H9 (cell line): ENCODE results near the gene HS3ST6. TPM values are rescaled to one million over a fixed set of nuclear protein-coding genes. Genes with fewer than 3 reads are reported as not detected.

Experiments
- DNase-seq: peaks from one replicate; pipeline ENCODE4 v3.0.0-alpha.2; 2017
- H2AFZ ChIP-seq: one replicate; pipeline ENCODE4 v1.6.1; 2013; ENCODE audit warnings: mild to moderate bottlenecking, low read length, control low read depth, moderate library complexity
- H2AK5ac ChIP-seq: 2 replicates; pipeline ENCODE4 v1.6.1; 2013; ENCODE audit warnings: low read length, control low read depth, mixed read lengths; ENCODE audit not compliant: insufficient read length
- H2BK120ac ChIP-seq: one replicate; pipeline ENCODE4 v1.6.1; 2013; ENCODE audit warnings: low read depth, mild to moderate bottlenecking, low read length, control low read depth, inconsistent platforms; ENCODE audit not compliant: poor library complexity, severe bottlenecking
- H2BK12ac ChIP-seq: 2 replicates; pipeline ENCODE4 v1.6.1; 2013; ENCODE audit warnings: low read length, control low read depth, mixed read lengths, low read depth; ENCODE audit not compliant: insufficient read length
- H2BK15ac ChIP-seq: 2 replicates; pipeline ENCODE4 v1.6.1; 2013; ENCODE audit warnings: low read depth, low read length, control low read depth
- H2BK20ac ChIP-seq: one replicate; pipeline ENCODE4 v1.6.1; 2013; ENCODE audit warnings: low read depth, mild to moderate bottlenecking, low read length, control low read depth, inconsistent platforms; ENCODE audit not compliant: poor library complexity, severe bottlenecking
- H2BK5ac ChIP-seq: 2 replicates; pipeline ENCODE4 v1.6.1; 2013; ENCODE audit warnings: low read length, control low read depth, mixed read lengths; ENCODE audit not compliant: insufficient read length
- H3K14ac ChIP-seq: 2 replicates; pipeline ENCODE4 v1.6.1; 2013; ENCODE audit warnings: low read length, control low read depth; ENCODE audit not compliant: insufficient read depth
- H3K18ac ChIP-seq: 2 replicates; pipeline ENCODE4 v1.6.1; 2013; ENCODE audit warnings: low read depth, mild to moderate bottlenecking, mixed read lengths, low read length, control low read depth; ENCODE audit not compliant: insufficient read length
- H3K23ac ChIP-seq: 2 replicates; pipeline ENCODE4 v1.6.1; 2013; ENCODE audit warnings: low read length, control low read depth, mixed read lengths, low read depth; ENCODE audit not compliant: insufficient read length
- H3K23me2 ChIP-seq: 2 replicates; pipeline ENCODE4 v1.6.1; 2013; ENCODE audit warnings: low read depth, mild to moderate bottlenecking, mixed read lengths, low read length, control low read depth; ENCODE audit not compliant: insufficient read length, poor library complexity, severe bottlenecking
- H3K27ac ChIP-seq: 2 replicates; pipeline ENCODE4 v1.5.1; 2013; ENCODE audit warnings: low read length, control low read depth, mixed read lengths, low read depth; ENCODE audit not compliant: insufficient read length
- H3K27me3 ChIP-seq: 2 replicates; pipeline ENCODE4 v1.6.1; 2013; ENCODE audit warnings: low read length, control low read depth, inconsistent platforms; ENCODE audit not compliant: insufficient read depth
- H3K4ac ChIP-seq: 2 replicates; pipeline ENCODE4 v1.6.1; 2013; ENCODE audit warnings: low read depth, mild to moderate bottlenecking, control low read depth, inconsistent platforms, low read length, moderate library complexity
- H3K4me1 ChIP-seq: 2 replicates; pipeline ENCODE4 v1.6.1; 2013; ENCODE audit warnings: low read length, control low read depth, inconsistent platforms; ENCODE audit not compliant: insufficient read depth
- H3K4me2 ChIP-seq: 2 replicates; pipeline ENCODE4 v1.6.1; 2013; ENCODE audit warnings: low read length, control low read depth, mixed read lengths; ENCODE audit not compliant: insufficient read length, insufficient read depth
- H3K56ac ChIP-seq: 2 replicates; pipeline ENCODE4 v1.6.1; 2013; ENCODE audit warnings: low read depth, mild to moderate bottlenecking, mixed read lengths, low read length, control low read depth; ENCODE audit not compliant: insufficient read length
- H3K79me1 ChIP-seq: 2 replicates; pipeline ENCODE4 v1.6.1; 2013; ENCODE audit warnings: low read depth, mild to moderate bottlenecking, moderate library complexity, low read length, control low read depth, inconsistent platforms; ENCODE audit not compliant: insufficient read depth, poor library complexity, severe bottlenecking
- H3K79me2 ChIP-seq: 2 replicates; pipeline ENCODE4 v1.6.1; 2013; ENCODE audit warnings: low read length, control low read depth, inconsistent platforms; ENCODE audit not compliant: insufficient read depth
- H3K9ac ChIP-seq: 2 replicates; pipeline ENCODE4 v1.6.1; 2013; ENCODE audit warnings: low read length, control low read depth, mixed read lengths; ENCODE audit not compliant: insufficient read length; ENCODE audit errors: extremely low read depth
- H3K9me3 ChIP-seq: one replicate; pipeline ENCODE4 v1.6.1; 2013; ENCODE audit warnings: low read depth, low read length, inconsistent platforms; ENCODE audit not compliant: control insufficient read depth
- H3T11ph ChIP-seq: one replicate; pipeline ENCODE4 v1.6.1; 2013; ENCODE audit warnings: mild to moderate bottlenecking, low read length, control low read depth, inconsistent platforms
- H4K20me1 ChIP-seq: one replicate; pipeline ENCODE4 v1.6.1; 2013; ENCODE audit not compliant: control insufficient read depth, insufficient read length, insufficient read depth
- H4K5ac ChIP-seq: 2 replicates; pipeline ENCODE4 v1.6.1; 2013; ENCODE audit warnings: low read depth, mild to moderate bottlenecking, mixed read lengths, low read length, control low read depth; ENCODE audit not compliant: insufficient read length
- H4K8ac ChIP-seq: replicated peaks from 2 replicates; pipeline ENCODE4 v1.6.1; 2013; ENCODE audit warnings: low read length, control low read depth, mixed read lengths, low read depth; ENCODE audit not compliant: insufficient read length
- H4K91ac ChIP-seq: 2 replicates; pipeline ENCODE4 v1.6.1; 2013; ENCODE audit warnings: low read depth, mild to moderate bottlenecking, moderate library complexity, mixed read lengths, low read length, control low read depth; ENCODE audit not compliant: insufficient read length
- H3K27ac Mint-ChIP-seq, 3 experiments: 2 replicates in 2 of 3; 3 replicates in 1 of 3; pipeline ENCODE4 v1.8.0; 2020 to 2021; ENCODE audit warnings: mixed read lengths in 3 of 3, mild to moderate bottlenecking in 1 of 3, moderate library complexity in 1 of 3
- H3K27me3 Mint-ChIP-seq: 2 replicates; pipeline ENCODE4 v1.8.0; 2021; ENCODE audit warnings: low read depth, mild to moderate bottlenecking, moderate library complexity, mixed read lengths
- H3K36me3 Mint-ChIP-seq, 3 experiments: 2 replicates in 2 of 3; 3 replicates in 1 of 3; pipeline ENCODE4 v1.8.0; 2020 to 2021; ENCODE audit warnings: low read depth in 3 of 3, mixed read lengths in 3 of 3; ENCODE audit not compliant: insufficient read depth in 1 of 3
- H3K4me1 Mint-ChIP-seq, 2 experiments: 2 replicates each; pipeline ENCODE4 v1.8.0; 2020; ENCODE audit warnings: mixed read lengths in 2 of 2
- H3K4me3 Mint-ChIP-seq, 2 experiments: 2 replicates in 1 of 2; 3 replicates in 1 of 2; pipeline ENCODE4 v1.8.0; 2020 to 2021; ENCODE audit warnings: mild to moderate bottlenecking in 2 of 2, mixed read lengths in 2 of 2, moderate library complexity in 1 of 2
- H3K9me3 Mint-ChIP-seq, 2 experiments: 2 replicates in 1 of 2; 3 replicates in 1 of 2; pipeline ENCODE4 v1.8.0; 2020; ENCODE audit warnings: mild to moderate bottlenecking in 2 of 2, mixed read lengths in 2 of 2, moderate library complexity in 1 of 2
- CTCF ChIP-seq: fragments of 200-600 bp; sonication (generic); conservative IDR thresholded peaks from 3 replicates; pipeline ENCODE4 v1.8.0; 2021; ENCODE audit warnings: antibody characterized with exemption, mild to moderate bottlenecking
- WGBS: extraction: QIAGEN DNeasy Blood & Tissue Kit; methylation state at CpG from one replicate; pipeline ENCODE4 v1.1.7; 2013; ENCODE audit warnings: missing lambda C conversion rate, low lambda C conversion rate, mixed read lengths; ENCODE audit not compliant: insufficient read length; ENCODE audit errors: extremely low coverage; 5-methylcytosine and 5-hydroxymethylcytosine counted together
- total RNA-seq: library from RNA; stranded (reverse); gene quantifications from 2 replicates; pipeline ENCODE4 v1.2.1, GENCODE V29; 2021

Gene HS3ST6
- total RNA-seq, 1 experiment from 2014 or later: not detected

GRCh38 chr16:1877089-1877488, 41.1 kb downstream of the HS3ST6 start:
- no peak overlapping the region for H3K18ac ChIP-seq
- Mint-ChIP-seq H3K27me3 (peaks cover 56% of the 10 kb centered on the region), H3K9me3 (peaks cover 0 to 2% of the 10 kb centered on the region in 2 experiments; a peak in 1 of 5 replicates), H3K27ac (no peak overlapping the region), H3K36me3 (peaks cover 0 to 3% (median 0%) of the 10 kb centered on the region in 3 experiments; a peak in 1 of 7 replicates), H3K4me3 (no peak overlapping the region), H3K4me1 (peaks cover 2 to 8% of the 10 kb centered on the region in 2 experiments; a peak in 2 of 4 replicates)
- H3K23ac ChIP-seq: no peak overlapping the region
- no peaks in the 10 kb centered on the region; the same call in 1 of the 2 replicates for H3K27me3 ChIP-seq
- H3K79me1 ChIP-seq: no peaks in the 10 kb centered on the region
- H3K4ac ChIP-seq: no peak overlapping the region
- H3K4me1 ChIP-seq: no peaks in the 10 kb centered on the region
- no peak for DNase-seq
- TF ChIP-seq CTCF: no peak
- no peak overlapping the region for H3K9ac ChIP-seq
- no peak overlapping the region for H3K14ac ChIP-seq
- H3T11ph ChIP-seq: no peak overlapping the region
- H3K23me2 ChIP-seq: no peaks in the 10 kb centered on the region
- H2BK20ac ChIP-seq: no peak overlapping the region
- H4K20me1 ChIP-seq: no peaks in the 10 kb centered on the region
- H2AK5ac ChIP-seq: no peak overlapping the region
- WGBS: no CpG with 5 or more reads among the region's 6 CpGs
- no peak overlapping the region for H3K27ac ChIP-seq
- no peak overlapping the region for H3K4me2 ChIP-seq
- no peak overlapping the region for H2BK12ac ChIP-seq
- no peak overlapping the region for H4K8ac ChIP-seq
- H3K9me3 ChIP-seq: no peaks in the 10 kb centered on the region
- no peak overlapping the region for H4K5ac ChIP-seq
- H4K91ac ChIP-seq: no peak overlapping the region
- H3K79me2 ChIP-seq: no peaks in the 10 kb centered on the region; the same call in 1 of the 2 replicates
- H2BK15ac ChIP-seq: no peak overlapping the region
- H2BK5ac ChIP-seq: no peak overlapping the region
- no peak overlapping the region for H2BK120ac ChIP-seq
- no peak overlapping the region for H3K56ac ChIP-seq
- no peak overlapping the region for H2AFZ ChIP-seq
